Measurements from ENCODE around the gene SMAD5. TPM values are rescaled to one million over a fixed set of nuclear protein-coding genes. Genes with fewer than 3 reads are reported as not detected.

Gene SMAD5
- total and polyA plus RNA-seq, 2 of the 4 experiments (the other 2 are of a cell fraction), result 37.4 to 101 TPM

DNA sequence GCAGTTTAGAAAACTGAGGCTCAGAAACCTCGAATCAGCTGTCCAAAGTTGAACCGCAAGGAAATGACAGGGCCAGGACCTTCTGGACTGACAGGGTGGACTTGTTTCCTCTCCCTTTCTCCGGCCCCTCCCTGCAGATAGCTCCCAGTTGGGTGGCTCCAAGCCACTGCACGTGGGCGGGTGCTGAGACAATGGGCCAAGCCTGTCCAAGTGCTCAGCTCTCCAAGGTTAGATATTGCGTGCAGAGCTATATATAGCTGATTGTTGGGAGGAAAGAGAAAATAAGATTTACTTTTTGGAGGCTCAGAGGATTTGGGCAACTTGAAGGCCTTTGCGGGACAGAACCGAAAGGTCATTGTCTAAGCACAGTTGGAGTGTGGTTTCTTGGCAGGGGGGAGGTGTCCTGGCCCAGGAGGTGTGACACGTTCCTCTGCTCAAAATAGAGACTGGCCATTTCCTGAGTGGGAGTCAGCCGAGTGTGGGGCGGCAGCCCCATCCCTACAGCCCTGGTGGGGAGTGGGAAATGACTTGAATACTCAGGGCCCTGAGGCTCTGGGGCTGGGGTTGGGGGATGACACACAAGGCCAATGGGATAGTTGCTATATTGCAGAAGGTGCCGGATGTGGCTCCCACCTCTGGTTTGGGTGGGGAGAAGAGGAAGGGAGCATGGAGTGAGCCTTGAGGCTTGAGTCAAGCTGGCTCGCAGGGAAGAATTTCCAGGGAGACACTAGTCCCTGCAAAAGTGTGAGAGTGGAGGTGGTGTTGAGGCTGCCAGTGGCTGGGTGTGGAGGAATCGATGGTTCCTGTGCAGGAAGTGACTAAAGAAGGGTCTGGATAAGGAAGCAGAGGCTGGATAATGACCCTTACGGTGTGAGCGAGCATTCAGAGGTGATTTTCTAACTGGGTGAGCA is 44.4 kb upstream of the SMAD5 start:
- H3K36me3 ChIP-seq (ENCODE audit: control insufficient read depth, insufficient read depth, low read length), result no peaks in the 10 kb centered on the region
- CTCF ChIA-PET, result interaction anchor here (1.1 kb wide), 1 partner anchor 125 kb away, joined by 3 read pairs; no protein-coding TSS in a partner anchor
- no peak overlapping the region for H3K56ac ChIP-seq (ENCODE audit: extremely low read depth, insufficient read depth, low read length)
- H4K91ac ChIP-seq (ENCODE audit: insufficient read depth, low read depth, low read length), result no peak overlapping the region
- H3K18ac ChIP-seq (ENCODE audit: low read depth, low read length), result no peak overlapping the region; the same call in 1 of the 2 replicates
- dilution Hi-C loops (cut with HindIII; ENCODE audit: low sequenced_read_pairs, unreplicated experiment), result no loop called here
- no peak overlapping the region for H3K14ac ChIP-seq (replicated peaks; ENCODE audit: low read depth, low read length)
- in situ Hi-C loops (cut with MboI; ENCODE audit: low sequenced_read_pairs), result loop anchor here (10.0 kb wide), 1 partner anchor 87 kb away; no protein-coding TSS in a partner anchor
- no peak overlapping the region for H2BK15ac ChIP-seq (ENCODE audit: low read depth, low read length)
- peak; percentile 36 for DNase-seq
- no peaks in the 10 kb centered on the region for H3K79me1 ChIP-seq (ENCODE audit: low read depth in 1 of 2, low read length in 2 of 2)
- H2BK20ac ChIP-seq (ENCODE audit: low read depth, low read length), result no peak overlapping the region
- TF ChIP-seq FOS (IDR thresholded peaks at IDR 0.05; ENCODE audit: low read depth, low read length) (no peak), BHLHE40 (IDR thresholded peaks at IDR 0.05; ENCODE audit: low read depth, low read length) (no peak), CEBPB (IDR thresholded peaks at IDR 0.05; ENCODE audit: low read depth, low read length) (no peak)
- TF ChIP-seq, protein P1, sequence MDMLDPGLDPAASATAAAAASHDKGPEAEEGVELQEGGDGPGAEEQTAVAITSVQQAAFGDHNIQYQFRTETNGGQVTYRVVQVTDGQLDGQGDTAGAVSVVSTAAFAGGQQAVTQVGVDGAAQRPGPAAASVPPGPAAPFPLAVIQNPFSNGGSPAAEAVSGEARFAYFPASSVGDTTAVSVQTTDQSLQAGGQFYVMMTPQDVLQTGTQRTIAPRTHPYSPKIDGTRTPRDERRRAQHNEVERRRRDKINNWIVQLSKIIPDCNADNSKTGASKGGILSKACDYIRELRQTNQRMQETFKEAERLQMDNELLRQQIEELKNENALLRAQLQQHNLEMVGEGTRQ (IDR thresholded peaks at IDR 0.05; ENCODE audit: low read depth, low read length), result no peak
- H2AFZ ChIP-seq (replicated peaks; ENCODE audit: low read length, poor library complexity), result peak overlapping the region; percentile 44
- no peak overlapping the region for H4K8ac ChIP-seq (ENCODE audit: low read depth in 2 of 2, low read length in 2 of 2)
- peaks cover 4% of the 10 kb centered on the region; the same call in 1 of the 2 replicates for H3K27me3 ChIP-seq (ENCODE audit: control insufficient read depth, insufficient read depth, low read length)
- H2AK5ac ChIP-seq (ENCODE audit: low read depth, low read length), result no peak overlapping the region
- no peak overlapping the region for H3K9ac ChIP-seq (ENCODE audit: low read depth, low read length)
- no peaks in the 10 kb centered on the region for H3K9me1 ChIP-seq (ENCODE audit: insufficient read depth, low read length)
- POLR2A ChIA-PET (ENCODE audit: unreplicated experiment), result no interaction called here
- H4K20me1 ChIP-seq (ENCODE audit: insufficient read depth, low read length), result no peaks in the 10 kb centered on the region
- no peak overlapping the region for H3K27ac ChIP-seq (ENCODE audit: insufficient read depth, low read length)
- H3K4ac ChIP-seq (ENCODE audit: low read depth, low read length), result no peak overlapping the region
- no peak overlapping the region for H3K23ac ChIP-seq (ENCODE audit: low read depth, low read length)
- ATAC-seq (ENCODE audit: low read depth), result no peak
- no peaks in the 10 kb centered on the region for H3K9me3 ChIP-seq (ENCODE audit: control insufficient read depth, insufficient read depth, low read length)
- intact Hi-C loops (cut with micrococcal nuclease), result no loop called here
- H2BK120ac ChIP-seq (ENCODE audit: low read depth, low read length), result no peak overlapping the region
- no TSS peak for BruUV-seq (replicated peaks)
- H3K4me2 ChIP-seq (ENCODE audit: low read depth, low read length), result no peak overlapping the region
- H2BK5ac ChIP-seq (ENCODE audit: low read depth, low read length, poor library complexity, severe bottlenecking), result no peak overlapping the region
- 67% methylated on average over 3 of the region's 16 CpGs; no CpG with 5 or more reads in 1 of the 2 experiments for WGBS, 2 experiments (ENCODE audit: extremely low coverage in 2 of 2, insufficient read length in 1 of 2)
- no peak overlapping the region for H3K4me3 ChIP-seq (ENCODE audit: insufficient read depth, low read depth, low read length)
- peaks cover 2% of the 10 kb centered on the region; the same call in 1 of the 2 replicates for H3K4me1 ChIP-seq (ENCODE audit: control insufficient read depth, insufficient read depth, low read length)
- no peak overlapping the region for H4K5ac ChIP-seq (ENCODE audit: low read depth, low read length)
- no peak overlapping the region for H2AK9ac ChIP-seq (replicated peaks; ENCODE audit: low read depth, low read length, poor library complexity)
